Mesothelial cell of epicardium (in vitro differentiated cells): ENCODE results near the gene GID4. TPM values are rescaled to one million over a fixed set of nuclear protein-coding genes. Genes with fewer than 3 reads are reported as not detected.

Source experiments
- DNase-seq, 2 experiments: peaks; one replicate each; pipeline ENCODE4 v3.0.0; 2021; ENCODE audit warnings: low spot score in 2 of 2; ENCODE audit not compliant: unreplicated experiment in 2 of 2
- H3K27ac Mint-ChIP-seq: 2 replicates; pipeline ENCODE4 v1.8.0; 2021; ENCODE audit warnings: mixed read lengths
- H3K27me3 Mint-ChIP-seq: 2 replicates; pipeline ENCODE4 v1.8.0; 2021; ENCODE audit warnings: low read depth, mixed read lengths
- H3K36me3 Mint-ChIP-seq: 2 replicates; pipeline ENCODE4 v1.8.0; 2021; ENCODE audit warnings: mixed read lengths
- H3K4me1 Mint-ChIP-seq: 2 replicates; pipeline ENCODE4 v1.8.0; 2021; ENCODE audit warnings: mixed read lengths
- H3K4me3 Mint-ChIP-seq: 2 replicates; pipeline ENCODE4 v1.8.0; 2021; ENCODE audit warnings: mild to moderate bottlenecking, moderate library complexity, mixed read lengths
- H3K9me3 Mint-ChIP-seq: 2 replicates; pipeline ENCODE4 v1.8.0; 2021; ENCODE audit warnings: mixed read lengths
- total RNA-seq: library from RNA; stranded (reverse); gene quantifications from 3 replicates; pipeline ENCODE4 v1.2.1, GENCODE V29; 2021
- TF ChIP-seq, protein P1 (sequence below): fragments of 200-600 bp; sonication (generic); IDR thresholded peaks from one replicate; pipeline ENCODE4 v1.5.0; 2021; ENCODE audit warnings: antibody characterized with exemption; ENCODE audit not compliant: unreplicated experiment

GID4 gene
- total RNA-seq, 1 donor from 2014 or later = 11.3 TPM

DNA sequence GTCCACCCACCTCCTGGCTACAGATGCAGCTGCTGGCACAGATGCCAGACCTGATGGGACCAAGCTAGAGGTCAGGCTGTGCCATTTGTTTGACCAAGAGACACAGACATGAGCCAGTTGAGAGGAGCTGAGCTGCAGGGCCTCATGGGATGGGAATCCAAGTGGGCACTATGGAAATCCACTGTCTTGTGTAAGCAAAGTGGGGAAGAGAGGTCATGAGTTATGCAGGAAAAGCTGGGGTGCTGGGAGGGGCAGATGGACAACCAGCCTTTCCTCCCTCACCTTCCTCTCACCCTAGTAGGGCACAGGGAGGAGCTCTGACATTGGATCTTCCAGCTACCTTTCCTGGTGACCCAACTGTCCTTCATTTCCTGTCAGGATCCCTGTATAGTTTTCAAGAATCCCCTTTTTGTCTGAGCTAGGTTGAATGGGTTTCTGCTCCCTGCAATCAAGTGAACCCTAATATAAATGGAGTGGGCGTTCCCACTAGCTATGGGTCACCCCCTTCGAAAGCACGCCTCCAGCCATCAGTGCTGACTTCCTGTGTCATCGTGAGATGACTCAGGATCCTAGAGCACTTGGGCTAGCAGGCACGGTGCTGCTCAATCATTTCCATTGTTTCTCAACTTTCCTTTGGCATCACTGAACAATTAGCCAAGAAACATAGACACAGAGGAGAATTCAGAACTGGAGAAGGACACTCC is 13.8 kb upstream of the GID4 start:
- no peak for DNase-seq

DNA sequence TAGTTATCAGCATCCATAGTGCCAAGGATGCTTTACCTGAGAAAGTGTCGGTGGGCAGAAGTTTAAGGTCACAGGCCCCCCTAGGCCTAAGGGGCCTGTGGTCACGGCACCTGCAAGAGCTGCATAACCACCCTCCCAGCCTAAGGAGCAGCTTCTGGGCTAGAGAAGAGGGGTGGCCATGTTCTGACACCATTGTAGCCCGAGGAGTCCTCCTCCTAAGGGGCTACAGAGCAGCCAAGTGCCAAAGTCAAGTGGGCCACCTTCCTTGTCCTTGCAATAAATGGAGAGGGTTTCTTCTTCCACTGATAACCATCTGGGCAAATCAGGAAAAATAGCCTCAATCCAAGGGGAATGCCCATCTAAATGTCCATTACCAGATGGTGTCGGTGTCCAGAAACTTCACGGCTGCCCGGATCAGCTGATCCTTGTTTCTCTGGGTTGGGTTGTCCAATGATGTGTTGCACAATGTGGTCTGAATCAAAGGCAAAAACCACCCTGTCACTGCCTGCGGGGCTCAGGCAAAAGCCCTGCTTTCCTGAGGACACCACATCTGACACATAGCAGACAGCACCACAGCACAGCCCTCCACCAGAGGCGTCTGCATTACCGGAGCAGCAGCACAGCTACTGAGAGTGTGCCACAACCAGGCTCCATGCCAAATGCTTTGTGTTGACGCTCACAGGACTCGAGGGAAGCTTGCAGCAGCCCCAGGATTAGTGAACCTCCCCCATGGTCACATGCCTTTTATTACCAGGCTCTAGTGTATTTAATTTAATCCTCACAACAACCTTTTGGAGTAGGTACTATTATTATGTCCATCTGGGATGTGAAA is 13.0 kb upstream of the GID4 start:
- H3K36me3 Mint-ChIP-seq = peaks cover 5% of the 10 kb centered on the region
- H3K27ac Mint-ChIP-seq = no peak overlapping the region
- TF ChIP-seq, protein P1, sequence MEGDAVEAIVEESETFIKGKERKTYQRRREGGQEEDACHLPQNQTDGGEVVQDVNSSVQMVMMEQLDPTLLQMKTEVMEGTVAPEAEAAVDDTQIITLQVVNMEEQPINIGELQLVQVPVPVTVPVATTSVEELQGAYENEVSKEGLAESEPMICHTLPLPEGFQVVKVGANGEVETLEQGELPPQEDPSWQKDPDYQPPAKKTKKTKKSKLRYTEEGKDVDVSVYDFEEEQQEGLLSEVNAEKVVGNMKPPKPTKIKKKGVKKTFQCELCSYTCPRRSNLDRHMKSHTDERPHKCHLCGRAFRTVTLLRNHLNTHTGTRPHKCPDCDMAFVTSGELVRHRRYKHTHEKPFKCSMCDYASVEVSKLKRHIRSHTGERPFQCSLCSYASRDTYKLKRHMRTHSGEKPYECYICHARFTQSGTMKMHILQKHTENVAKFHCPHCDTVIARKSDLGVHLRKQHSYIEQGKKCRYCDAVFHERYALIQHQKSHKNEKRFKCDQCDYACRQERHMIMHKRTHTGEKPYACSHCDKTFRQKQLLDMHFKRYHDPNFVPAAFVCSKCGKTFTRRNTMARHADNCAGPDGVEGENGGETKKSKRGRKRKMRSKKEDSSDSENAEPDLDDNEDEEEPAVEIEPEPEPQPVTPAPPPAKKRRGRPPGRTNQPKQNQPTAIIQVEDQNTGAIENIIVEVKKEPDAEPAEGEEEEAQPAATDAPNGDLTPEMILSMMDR = no peak
- H3K4me3 Mint-ChIP-seq = no peak overlapping the region
- no peak for DNase-seq
- H3K4me1 Mint-ChIP-seq = peaks cover 17% of the 10 kb centered on the region
- no peaks in the 10 kb centered on the region for H3K9me3 Mint-ChIP-seq
- no peaks in the 10 kb centered on the region for H3K27me3 Mint-ChIP-seq

More for the DNA sequence above, 13.8 kb upstream of the GID4 start:
- Mint-ChIP-seq H3K27ac (no peak overlapping the region), H3K9me3 (no peaks in the 10 kb centered on the region), H3K4me1 (peaks cover 17% of the 10 kb centered on the region), H3K4me3 (no peak overlapping the region), H3K36me3 (peaks cover 5% of the 10 kb centered on the region), H3K27me3 (no peaks in the 10 kb centered on the region)
- TF ChIP-seq, protein P1 = no peak

DNA sequence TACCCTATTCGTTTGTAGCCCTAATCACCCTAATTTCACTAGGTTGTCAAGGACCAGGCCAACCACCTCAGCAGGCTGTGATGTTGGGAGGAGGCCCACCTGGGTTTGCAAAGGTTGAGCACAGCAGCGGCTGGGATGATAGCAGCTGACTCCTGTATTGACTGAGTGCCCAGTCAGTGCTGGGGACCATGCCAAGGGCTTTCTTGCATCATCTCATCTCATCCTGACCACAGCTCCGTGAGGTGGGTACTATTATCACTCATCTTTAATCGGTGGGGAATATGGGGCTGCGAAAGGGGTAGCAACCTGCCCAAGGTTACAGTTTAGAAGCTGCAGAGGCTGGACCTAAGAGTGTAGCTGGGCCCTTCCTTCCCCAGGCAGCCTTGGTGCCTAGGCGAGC is 11.9 kb upstream of the GID4 start:
- TF ChIP-seq, protein P1 = no peak
- no peak for DNase-seq
- H3K4me3 Mint-ChIP-seq = no peak overlapping the region
- H3K27me3 Mint-ChIP-seq = no peaks in the 10 kb centered on the region
- H3K36me3 Mint-ChIP-seq = peaks cover 8% of the 10 kb centered on the region
- H3K9me3 Mint-ChIP-seq = no peaks in the 10 kb centered on the region
- no peak overlapping the region for H3K27ac Mint-ChIP-seq
- peaks cover 21% of the 10 kb centered on the region for H3K4me1 Mint-ChIP-seq

DNA sequence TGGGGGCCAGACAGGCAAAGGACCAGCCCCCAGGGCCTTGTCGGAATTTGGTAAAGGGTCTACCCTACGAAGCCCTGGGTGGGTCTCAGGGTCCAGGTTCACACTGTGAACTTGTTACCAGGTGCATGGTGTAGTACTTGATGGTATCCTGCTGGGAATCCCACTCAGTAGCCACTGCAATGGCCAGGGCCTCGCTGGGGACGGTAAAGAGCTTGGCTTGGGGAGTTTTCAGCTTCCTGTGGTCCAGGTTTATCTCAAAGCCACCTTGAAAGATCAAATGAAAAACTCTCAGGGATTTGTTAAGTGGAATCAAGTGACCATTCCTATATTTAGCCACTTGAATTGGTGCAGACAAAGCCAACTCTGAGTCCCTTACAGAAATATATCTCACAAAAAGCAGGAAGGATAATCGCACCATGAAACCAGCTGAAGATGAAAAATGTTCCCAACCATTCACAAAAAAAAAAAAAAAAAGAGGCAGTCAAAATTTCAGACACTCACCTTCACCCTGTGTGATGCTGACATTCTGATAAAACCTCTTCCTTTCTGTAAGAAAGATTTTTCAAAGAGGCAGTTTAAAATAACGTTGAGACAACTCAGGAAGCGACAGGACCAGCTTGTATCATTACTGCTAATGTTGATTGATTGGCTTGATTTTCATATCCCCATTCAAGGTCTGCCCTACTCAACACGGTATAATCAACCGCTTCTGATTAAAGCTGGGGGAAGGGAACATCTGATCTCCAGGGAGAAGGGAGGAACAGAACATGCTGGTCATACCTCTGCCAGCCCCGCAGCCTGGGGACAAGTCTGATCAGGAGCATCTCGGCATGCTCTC is 10.9 kb upstream of the GID4 start:
- Mint-ChIP-seq H3K9me3 (no peaks in the 10 kb centered on the region), H3K27ac (peak overlapping the region; percentile 84), H3K4me3 (no peak overlapping the region), H3K4me1 (peaks cover 27% of the 10 kb centered on the region), H3K36me3 (peaks cover 8% of the 10 kb centered on the region), H3K27me3 (no peaks in the 10 kb centered on the region)
- DNase-seq = no peak
- TF ChIP-seq, protein P1 = no peak

DNA sequence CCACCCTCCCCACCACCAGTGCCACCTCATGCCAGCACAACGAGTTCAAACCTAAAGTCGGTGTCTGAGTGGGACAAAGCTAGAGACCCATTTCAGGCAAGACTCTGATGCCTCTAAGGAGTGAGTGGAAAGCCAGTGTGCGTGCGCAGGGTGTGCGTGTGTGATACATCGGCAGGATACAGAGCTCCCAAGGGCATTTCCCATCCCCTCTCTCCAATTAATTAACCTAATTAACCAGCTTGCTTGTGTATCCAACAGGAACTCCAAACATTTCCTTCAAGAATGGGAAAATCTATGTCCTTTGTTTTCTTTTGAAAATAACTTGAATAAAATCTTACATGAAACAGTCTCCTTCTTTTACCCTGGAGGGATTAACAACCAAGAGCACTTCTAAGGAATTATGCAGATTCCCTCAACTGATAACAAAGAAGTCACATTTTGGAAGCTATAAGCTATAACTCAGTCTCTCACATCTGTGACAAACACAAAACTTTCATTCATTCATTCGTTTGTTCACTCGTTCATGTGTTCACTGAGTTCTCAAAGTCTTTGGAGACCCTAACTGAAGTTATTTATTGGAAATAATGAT is 10.2 kb upstream of the GID4 start:
- H3K4me3 Mint-ChIP-seq = no peak overlapping the region
- H3K27me3 Mint-ChIP-seq = no peaks in the 10 kb centered on the region
- H3K4me1 Mint-ChIP-seq = peaks cover 27% of the 10 kb centered on the region
- H3K9me3 Mint-ChIP-seq = no peaks in the 10 kb centered on the region
- DNase-seq = no peak
- peak overlapping the region; percentile 84 for H3K27ac Mint-ChIP-seq
- H3K36me3 Mint-ChIP-seq = peaks cover 6% of the 10 kb centered on the region
- TF ChIP-seq, protein P1 = no peak
